NCI-H2227 (cell line): ENCODE measurements around the gene PGC.

Experiments used
- DNase-seq: peaks from one replicate; lab custom pipeline; 2025; ENCODE audit not compliant: unreplicated experiment; lab: John Stamatoyannopoulos, UW

PGC gene

GRCh38 chr6:41716516-41717391, 30.4 kb downstream of the PGC start:
- DNase-seq = no peak

GRCh38 chr6:41715795-41716515, 31.2 kb downstream of the PGC start:
- no peak for DNase-seq

- no peak for DNase-seq
Measured at GRCh38 chr6:41714556-41715273, 32.5 kb downstream of the PGC start.

- no peak for DNase-seq
Measured at GRCh38 chr6:41713650-41714291, 33.4 kb downstream of the PGC start.

GRCh38 chr6:41713159-41713649, 34.0 kb downstream of the PGC start:
- DNase-seq = no peak

GRCh38 chr6:41712651-41713103, 34.5 kb downstream of the PGC start:
- no peak for DNase-seq

GRCh38 chr6:41711323-41712038, 35.7 kb downstream of the PGC start:
- no peak for DNase-seq

- DNase-seq = no peak
Measured at GRCh38 chr6:41709375-41709774, 37.8 kb downstream of the PGC start.

- DNase-seq = no peak
Measured at GRCh38 chr6:41708856-41709255, 38.3 kb downstream of the PGC start.

GRCh38 chr6:41707565-41708200, 39.5 kb downstream of the PGC start:
- DNase-seq = no peak

- no peak for DNase-seq
Measured at GRCh38 chr6:41706876-41707564, 40.2 kb downstream of the PGC start.

GRCh38 chr6:41705996-41706835, 41.0 kb downstream of the PGC start:
- no peak for DNase-seq

GRCh38 chr6:41705311-41705995, 41.7 kb downstream of the PGC start:
- DNase-seq = no peak

GRCh38 chr6:41704656-41705310, 42.4 kb downstream of the PGC start:
- no peak for DNase-seq

- no peak for DNase-seq
Measured at GRCh38 chr6:41704028-41704427, 43.2 kb downstream of the PGC start.

- no peak for DNase-seq
Measured at GRCh38 chr6:41702771-41703494, 44.3 kb downstream of the PGC start.
